ENCODE results near the gene CENPK. TPM values are rescaled to one million over a fixed set of nuclear protein-coding genes. Genes with fewer than 3 reads are reported as not detected.

Gene CENPK
- total RNA-seq, 1 donor from 2014 or later = 14.3 TPM

Other genes starting within 250 kb of the CENPK start
- gene ADAMTS6, start 81.2 kb downstream of the CENPK start, total RNA-seq = 47.0 and 52.4 TPM in 2 replicates
- gene PPWD1, start 128 bp upstream of the CENPK start, total RNA-seq = 49.5 and 53.6 TPM in 2 replicates
- gene TRIM23, start 61.2 kb upstream of the CENPK start, total RNA-seq = 21.4 and 24.7 TPM in 2 replicates
- 4.0 and 6.3 TPM in 2 replicates for gene SHLD3, start 61.9 kb upstream of the CENPK start, total RNA-seq
- 29.0 and 29.3 TPM in 2 replicates for gene TRAPPC13, start 61.9 kb upstream of the CENPK start, total RNA-seq
- gene SGTB, start 158.9 kb upstream of the CENPK start, total RNA-seq = 12.1 and 20.1 TPM in 2 replicates
- gene NLN, start 159.0 kb upstream of the CENPK start, total RNA-seq = 40.2 and 78.3 TPM in 2 replicates